H1 (cell line): ENCODE data around the gene CAMKMT. TPM values are rescaled to one million over a fixed set of nuclear protein-coding genes. Genes with fewer than 3 reads are reported as not detected.

Source experiments
- BCL11A ChIP-seq, 2 experiments: IDR thresholded peaks; one replicate each; pipeline ENCODE4 v1.6.1; 2011; ENCODE audit warnings: low read depth in 2 of 2, low read length in 2 of 2, mild to moderate bottlenecking in 2 of 2
- CHD2 ChIP-seq: IDR thresholded peaks from 2 replicates; pipeline ENCODE4 v1.6.1; 2012; ENCODE audit warnings: low read length, improper control_type of control experiment
- CTCF ChIP-seq, 3 experiments: IDR thresholded peaks; 1 replicate in 2 of 3; 2 replicates in 1 of 3; pipeline versions ENCODE4 v1.5.1 to v1.6.1; 2011; ENCODE audit warnings: low read length in 3 of 3, mild to moderate bottlenecking in 3 of 3, inconsistent platforms in 2 of 3, low read depth in 1 of 3, moderate library complexity in 1 of 3; ENCODE audit not compliant: insufficient read depth in 1 of 3; ENCODE audit errors: control extremely low read depth in 1 of 3
- EP300 ChIP-seq, 2 experiments: IDR thresholded peaks; 1 replicate in 1 of 2; 2 replicates in 1 of 2; pipeline ENCODE4 v1.6.1; 2011 to 2012; ENCODE audit warnings: low read depth in 2 of 2, low read length in 2 of 2, mild to moderate bottlenecking in 2 of 2, borderline replicate concordance in 1 of 2, inconsistent platforms in 1 of 2, moderate library complexity in 1 of 2
- SIRT6 ChIP-seq: IDR thresholded peaks from one replicate; pipeline ENCODE4 v1.7.1; 2012; ENCODE audit warnings: low read length, inconsistent platforms
- TBP ChIP-seq: IDR thresholded peaks from 2 replicates; pipeline ENCODE4 v1.6.1; 2011; ENCODE audit warnings: low read depth, low read length, improper control_type of control experiment
- polyA plus RNA-seq, 7 experiments: library from polyadenylated mRNA; depleted of rRNA in 3 of 7; stranded (reverse) in 5 of 7; unstranded in 2 of 7; fragments of >200 nt in 5 of 7; fragments of 200-250 nt in 2 of 7; gene quantifications; 1 replicate in 5 of 7; 2 replicates in 1 of 7; 4 replicates in 1 of 7; pipeline versions ENCODE4 v1.2.1 to v1.2.3, GENCODE V29; 2011 to 2013; ENCODE audit warnings: missing spikeins in 2 of 7, mixed read lengths in 2 of 7
- total RNA-seq: library from RNA; stranded (reverse); fragmentation: NEBNext Ultra II Directional; extraction: Animal tissue kit (Norgen Biotek cat#: 25700); gene quantifications from 2 replicates; pipeline ENCODE4 v1.2.1, GENCODE V29; 2021

CAMKMT gene
- total and polyA plus RNA-seq, 2 of the 8 experiments (the other 6 are each of a cell fraction or from before 2014, with no cell fraction given) = 14.7 to 22.4 TPM

GRCh38 chr2:44605511-44605910 is 243.8 kb downstream of the CAMKMT start (continued):
- TF ChIP-seq CTCF (IDR thresholded peaks at IDR 0.05; ENCODE audit: control extremely low read depth in 1 of 3, insufficient read depth in 1 of 3, low read depth in 1 of 3, low read length in 3 of 3) = no peak
- no peak for TF ChIP-seq EP300 (IDR thresholded peaks at IDR 0.05; ENCODE audit: borderline replicate concordance in 1 of 2, low read depth in 2 of 2, low read length in 2 of 2)
- TF ChIP-seq CHD2 = no peak
- no peak for TF ChIP-seq TBP
- TF ChIP-seq BCL11A (IDR thresholded peaks at IDR 0.05; ENCODE audit: low read depth in 2 of 2, low read length in 2 of 2) = no peak
- no peak for TF ChIP-seq SIRT6
